HepG2 (cell line): ENCODE results near the gene ZMYND19. TPM values are rescaled to one million over a fixed set of nuclear protein-coding genes. Genes with fewer than 3 reads are reported as not detected.
A peak's percentile ranks its signal among the peaks of the same experiment; 100 is the strongest.

Experiments
- ATF2 ChIP-seq: sonication (generic); formaldehyde crosslinking; IDR thresholded peaks from 2 replicates; pipeline ENCODE4 v1.4.0; 2020; ENCODE audit warnings: missing genetic modification reagents
- ATF7-NPFF ChIP-seq: sonication (generic); formaldehyde crosslinking; IDR thresholded peaks from 2 replicates; pipeline ENCODE4 v1.8.1; 2023; ENCODE audit warnings: mild to moderate bottlenecking, low read depth, missing genetic modification reagents, moderate library complexity
- ETV6 ChIP-seq: sonication (generic); formaldehyde crosslinking; conservative IDR thresholded peaks from 2 replicates; pipeline ENCODE4 v1.4.0; 2020; ENCODE audit warnings: missing genetic modification reagents
- HCFC1 ChIP-seq: fragments of 150-350 bp; IDR thresholded peaks from 2 replicates; pipeline ENCODE4 v1.6.1; 2014; ENCODE audit warnings: low read depth, low read length
- HES4 ChIP-seq: sonication (generic); formaldehyde crosslinking; IDR thresholded peaks from 2 replicates; pipeline ENCODE4 v1.9.0; 2021; ENCODE audit warnings: mild to moderate bottlenecking, missing genetic modification reagents, borderline replicate concordance
- MIER2 ChIP-seq: IDR thresholded peaks from 2 replicates; pipeline ENCODE4 v1.6.1; 2016; ENCODE audit warnings: missing biosample characterization, missing genetic modification reagents
- MNT ChIP-seq: fragments of 450-650 bp; IDR thresholded peaks from 2 replicates; pipeline ENCODE4 v1.6.1; 2016
- TFDP1 ChIP-seq: IDR thresholded peaks from 2 replicates; pipeline ENCODE4 v1.6.1; 2016; ENCODE audit warnings: missing compliant biosample characterization, missing genetic modification reagents, borderline replicate concordance
- YEATS2 ChIP-seq: sonication (generic); formaldehyde crosslinking; IDR thresholded peaks from 2 replicates; pipeline ENCODE4 v1.4.0; 2020; ENCODE audit warnings: missing genetic modification reagents, borderline replicate concordance
- ZNF501 ChIP-seq: sonication (generic); formaldehyde crosslinking; IDR thresholded peaks from 2 replicates; pipeline ENCODE4 v1.5.1; 2020; ENCODE audit warnings: mild to moderate bottlenecking, moderate library complexity, missing genetic modification reagents
- ZNF616 ChIP-seq: sonication (generic); formaldehyde crosslinking; IDR thresholded peaks from 2 replicates; pipeline ENCODE4 v1.5.0; 2020; ENCODE audit warnings: low read depth, mild to moderate bottlenecking, missing genetic modification reagents
- ZNF75D ChIP-seq: sonication (generic); formaldehyde crosslinking; IDR thresholded peaks from 2 replicates; pipeline ENCODE4 v1.8.1; 2023; ENCODE audit warnings: missing genetic modification reagents, mild to moderate bottlenecking, borderline replicate concordance
- ZNF777 ChIP-seq: sonication (generic); formaldehyde crosslinking; IDR thresholded peaks from 2 replicates; pipeline ENCODE4 v1.4.0; 2020; ENCODE audit warnings: missing genetic modification reagents
- ZSCAN20 ChIP-seq: sonication (generic); formaldehyde crosslinking; IDR thresholded peaks from 2 replicates; pipeline ENCODE4 v1.4.0; 2020; ENCODE audit warnings: missing genetic modification reagents, mild to moderate bottlenecking, borderline replicate concordance
- polyA plus RNA-seq, 8 experiments: library from polyadenylated mRNA; depleted of rRNA in 3 of 8; stranded (reverse) in 7 of 8; unstranded in 1 of 8; fragments of >200 nt; fragmentation: Illumina TruSeq in 4 of 8; extraction: Trizol in 4 of 8; gene quantifications; 2 replicates each; pipeline versions ENCODE4 v1.2.1 to v1.2.3, GENCODE V29; 2011 to 2016; ENCODE audit warnings: low read depth in 4 of 8, missing spikeins in 1 of 8, mixed read lengths in 1 of 8; ENCODE audit not compliant: insufficient read depth in 1 of 8
- total RNA-seq, 5 experiments: library from RNA; depleted of rRNA; stranded (reverse); fragments of >200 nt; fragmentation: Illumina TruSeq; extraction: Trizol; gene quantifications; 2 replicates each; pipeline ENCODE4 v1.2.3, GENCODE V29; 2016; ENCODE audit warnings: low read depth in 1 of 5
- TF ChIP-seq, protein P1 (sequence below): sonication (generic); formaldehyde crosslinking; IDR thresholded peaks from 2 replicates; pipeline ENCODE4 v1.9.0; 2021; ENCODE audit warnings: missing genetic modification reagents, borderline replicate concordance
- TF ChIP-seq, protein P2 (sequence below): sonication (generic); formaldehyde crosslinking; IDR thresholded peaks from 2 replicates; pipeline ENCODE4 v1.4.0; 2020; ENCODE audit warnings: mild to moderate bottlenecking, missing genetic modification reagents, borderline replicate concordance
- TF ChIP-seq, protein P3 (sequence below): sonication (generic); formaldehyde crosslinking; IDR thresholded peaks from 2 replicates; pipeline ENCODE4 v1.5.0; 2020; ENCODE audit warnings: mild to moderate bottlenecking, missing genetic modification reagents

ZMYND19 gene
- total and polyA plus RNA-seq, 2 of the 13 experiments (the other 11 are each of a cell fraction or from before 2014, with no cell fraction given): 21.3 to 38.7 TPM

- TF ChIP-seq, protein P1, sequence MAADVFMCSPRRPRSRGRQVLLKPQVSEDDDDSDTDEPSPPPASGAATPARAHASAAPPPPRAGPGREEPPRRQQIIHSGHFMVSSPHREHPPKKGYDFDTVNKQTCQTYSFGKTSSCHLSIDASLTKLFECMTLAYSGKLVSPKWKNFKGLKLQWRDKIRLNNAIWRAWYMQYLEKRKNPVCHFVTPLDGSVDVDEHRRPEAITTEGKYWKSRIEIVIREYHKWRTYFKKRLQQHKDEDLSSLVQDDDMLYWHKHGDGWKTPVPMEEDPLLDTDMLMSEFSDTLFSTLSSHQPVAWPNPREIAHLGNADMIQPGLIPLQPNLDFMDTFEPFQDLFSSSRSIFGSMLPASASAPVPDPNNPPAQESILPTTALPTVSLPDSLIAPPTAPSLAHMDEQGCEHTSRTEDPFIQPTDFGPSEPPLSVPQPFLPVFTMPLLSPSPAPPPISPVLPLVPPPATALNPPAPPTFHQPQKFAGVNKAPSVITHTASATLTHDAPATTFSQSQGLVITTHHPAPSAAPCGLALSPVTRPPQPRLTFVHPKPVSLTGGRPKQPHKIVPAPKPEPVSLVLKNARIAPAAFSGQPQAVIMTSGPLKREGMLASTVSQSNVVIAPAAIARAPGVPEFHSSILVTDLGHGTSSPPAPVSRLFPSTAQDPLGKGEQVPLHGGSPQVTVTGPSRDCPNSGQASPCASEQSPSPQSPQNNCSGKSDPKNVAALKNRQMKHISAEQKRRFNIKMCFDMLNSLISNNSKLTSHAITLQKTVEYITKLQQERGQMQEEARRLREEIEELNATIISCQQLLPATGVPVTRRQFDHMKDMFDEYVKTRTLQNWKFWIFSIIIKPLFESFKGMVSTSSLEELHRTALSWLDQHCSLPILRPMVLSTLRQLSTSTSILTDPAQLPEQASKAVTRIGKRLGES (CRISPR knock-in tag): no peak
- TF ChIP-seq, protein P2, sequence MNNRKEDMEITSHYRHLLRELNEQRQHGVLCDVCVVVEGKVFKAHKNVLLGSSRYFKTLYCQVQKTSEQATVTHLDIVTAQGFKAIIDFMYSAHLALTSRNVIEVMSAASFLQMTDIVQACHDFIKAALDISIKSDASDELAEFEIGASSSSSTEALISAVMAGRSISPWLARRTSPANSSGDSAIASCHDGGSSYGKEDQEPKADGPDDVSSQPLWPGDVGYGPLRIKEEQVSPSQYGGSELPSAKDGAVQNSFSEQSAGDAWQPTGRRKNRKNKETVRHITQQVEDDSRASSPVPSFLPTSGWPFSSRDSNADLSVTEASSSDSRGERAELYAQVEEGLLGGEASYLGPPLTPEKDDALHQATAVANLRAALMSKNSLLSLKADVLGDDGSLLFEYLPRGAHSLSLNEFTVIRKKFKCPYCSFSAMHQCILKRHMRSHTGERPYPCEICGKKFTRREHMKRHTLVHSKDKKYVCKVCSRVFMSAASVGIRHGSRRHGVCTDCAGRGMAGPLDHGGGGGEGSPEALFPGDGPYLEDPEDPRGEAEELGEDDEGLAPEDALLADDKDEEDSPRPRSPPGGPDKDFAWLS (CRISPR knock-in tag): no peak
- peak; percentile 79 for TF ChIP-seq ZNF501 (CRISPR knock-in tag)
- no peak for TF ChIP-seq HES4
- no peak for TF ChIP-seq ATF2 (CRISPR knock-in tag)
- peak; percentile 13; the same call in 1 of the 2 replicates for TF ChIP-seq TFDP1 (CRISPR knock-in tag)
- TF ChIP-seq HCFC1: peak; percentile 45; the same call in 1 of the 2 replicates
- no peak for TF ChIP-seq ZNF75D
- TF ChIP-seq YEATS2 (CRISPR knock-in tag): peak; percentile 61
- TF ChIP-seq MIER2 (CRISPR knock-in tag): 0 out of 2 replicates have a peak, but pooled peaks have one; percentile 9
- 0 out of 2 replicates have a peak, but pooled peaks have one; percentile 22 for TF ChIP-seq ZNF777 (CRISPR knock-in tag)
- peak; percentile 71; the same call in 1 of the 2 replicates for TF ChIP-seq ZSCAN20 (CRISPR knock-in tag)
- TF ChIP-seq ETV6 (CRISPR knock-in tag): peak; percentile 63; the same call in 1 of the 2 replicates
- TF ChIP-seq ZNF616: no peak
- TF ChIP-seq, protein P3, sequence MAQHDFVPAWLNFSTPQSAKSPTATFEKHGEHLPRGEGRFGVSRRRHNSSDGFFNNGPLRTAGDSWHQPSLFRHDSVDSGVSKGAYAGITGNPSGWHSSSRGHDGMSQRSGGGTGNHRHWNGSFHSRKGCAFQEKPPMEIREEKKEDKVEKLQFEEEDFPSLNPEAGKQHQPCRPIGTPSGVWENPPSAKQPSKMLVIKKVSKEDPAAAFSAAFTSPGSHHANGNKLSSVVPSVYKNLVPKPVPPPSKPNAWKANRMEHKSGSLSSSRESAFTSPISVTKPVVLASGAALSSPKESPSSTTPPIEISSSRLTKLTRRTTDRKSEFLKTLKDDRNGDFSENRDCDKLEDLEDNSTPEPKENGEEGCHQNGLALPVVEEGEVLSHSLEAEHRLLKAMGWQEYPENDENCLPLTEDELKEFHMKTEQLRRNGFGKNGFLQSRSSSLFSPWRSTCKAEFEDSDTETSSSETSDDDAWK (CRISPR knock-in tag): no peak
- peak; percentile 60; the same call in 1 of the 2 replicates for TF ChIP-seq ATF7-NPFF (CRISPR knock-in tag)
- TF ChIP-seq MNT: no peak
Observed at GRCh38 chr9:137618105-137619067, 28.1 kb upstream of the ZMYND19 start, which contains the start of gene EHMT1 (continued).
